ENCODE data around the gene S100A2.
"Not testable (repeated sequence)": the region's sequence is repeated elsewhere in the genome, so short reads cannot be mapped to it uniquely, and the experiment has no call there.

Gene S100A2

GRCh38 chr1:153588482-153588881 lies 22.8 kb upstream of the S100A2 start:
- DNase-seq (ENCODE audit: low read depth): no peak

GRCh38 chr1:153588033-153588432 lies 22.4 kb upstream of the S100A2 start:
- DNase-seq (ENCODE audit: low read depth): not testable (repeated sequence)

- no peak for DNase-seq (ENCODE audit: low read depth)
These were observed 21.7 kb upstream of the S100A2 start for GRCh38 chr1:153587314-153587713.

- DNase-seq (ENCODE audit: low read depth): no peak
These were observed 20.7 kb upstream of the S100A2 start for GRCh38 chr1:153586347-153586746.

- no peak for DNase-seq (ENCODE audit: low read depth)
These were observed 19.4 kb upstream of the S100A2 start for GRCh38 chr1:153585006-153585405.

GRCh38 chr1:153583976-153584375 lies 18.3 kb upstream of the S100A2 start:
- no peak for DNase-seq (ENCODE audit: low read depth)

- not testable (repeated sequence) for DNase-seq (ENCODE audit: low read depth)
These were observed 17.9 kb upstream of the S100A2 start for GRCh38 chr1:153583514-153583913.

GRCh38 chr1:153582836-153583235 lies 17.2 kb upstream of the S100A2 start:
- DNase-seq (ENCODE audit: low read depth): not testable (repeated sequence)

DNA sequence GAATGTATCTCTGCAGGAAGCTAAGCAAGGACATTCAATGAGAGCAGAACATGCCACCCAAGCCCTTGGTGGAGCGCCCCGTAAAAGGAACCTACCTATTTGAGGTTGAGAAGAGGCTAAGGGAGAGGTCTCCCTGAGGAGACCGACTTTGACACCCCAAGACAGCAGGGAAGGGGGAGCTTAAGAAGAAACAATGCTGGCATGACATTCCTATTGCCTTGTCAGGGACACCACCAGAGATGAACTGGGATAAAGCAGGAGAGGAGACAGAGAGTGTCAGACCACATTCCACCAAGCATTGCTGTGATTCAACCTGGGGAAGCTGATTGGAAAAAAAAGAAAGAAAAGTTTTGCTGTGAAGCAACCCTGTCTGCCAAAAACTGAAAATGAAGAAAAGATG lies 13.3 kb upstream of the S100A2 start:
- DNase-seq (ENCODE audit: low read depth): no peak

DNA sequence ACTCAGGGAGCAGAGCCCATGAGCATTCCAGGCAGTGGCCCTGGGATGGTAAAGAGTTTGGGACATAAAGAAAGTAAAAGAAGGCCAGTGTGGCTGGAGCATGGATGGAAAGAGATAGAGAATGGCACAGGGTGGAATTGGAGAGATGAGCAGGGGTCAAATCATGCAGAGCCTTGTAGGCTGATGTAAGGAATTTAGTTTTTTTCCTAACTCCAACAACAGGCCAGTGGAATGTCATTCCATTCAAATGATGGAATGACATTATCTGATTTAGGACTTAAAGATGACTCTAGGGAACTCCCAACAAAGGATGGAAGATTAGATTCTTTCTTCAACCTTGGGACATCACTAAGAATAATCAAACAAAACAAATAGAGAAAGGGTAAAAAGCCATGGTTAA lies 12.8 kb upstream of the S100A2 start:
- DNase-seq (ENCODE audit: low read depth): no peak

GRCh38 chr1:153577624-153578051 lies 12.0 kb upstream of the S100A2 start:
- no peak for DNase-seq (ENCODE audit: low read depth)

DNA sequence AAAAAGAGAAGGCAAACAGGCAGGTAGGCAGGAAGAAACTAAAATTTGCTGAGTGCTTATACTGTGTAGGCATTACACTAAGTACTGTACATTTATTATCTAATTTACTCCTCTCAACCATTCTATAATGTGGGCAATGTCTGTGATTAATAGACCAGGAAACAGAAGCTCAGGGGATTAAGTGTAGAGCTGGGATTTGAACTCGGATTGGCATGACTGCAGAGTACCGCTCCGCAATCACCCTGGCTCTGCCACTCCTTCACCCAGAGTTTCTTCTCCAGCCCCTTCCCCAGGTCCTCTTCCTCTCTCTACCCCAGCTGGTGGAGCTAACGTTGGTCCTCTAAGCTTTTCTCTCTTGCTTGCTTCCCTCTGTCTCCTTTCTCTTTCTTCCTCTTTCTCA lies 11.5 kb upstream of the S100A2 start:
- no peak for DNase-seq (ENCODE audit: low read depth)

DNA sequence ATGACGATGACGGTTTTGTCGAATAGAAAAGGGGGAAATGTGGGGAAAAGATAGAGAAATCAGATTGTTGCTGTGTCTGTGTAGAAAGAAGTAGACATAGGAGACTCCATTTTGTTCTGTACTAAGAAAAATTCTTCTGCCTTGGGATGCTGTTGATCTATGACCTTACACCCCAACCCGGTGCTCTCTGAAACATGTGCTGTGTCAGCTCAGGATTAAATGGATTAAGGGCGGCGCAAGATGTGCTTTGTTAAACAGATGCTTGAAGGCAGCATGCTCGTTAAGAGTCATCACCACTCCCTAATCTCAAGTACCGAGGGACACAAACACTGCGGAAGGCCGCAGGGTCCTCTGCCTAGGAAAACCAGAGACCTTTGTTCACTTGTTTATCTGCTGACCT lies 9.9 kb upstream of the S100A2 start:
- DNase-seq (ENCODE audit: low read depth): not testable (repeated sequence)

DNA sequence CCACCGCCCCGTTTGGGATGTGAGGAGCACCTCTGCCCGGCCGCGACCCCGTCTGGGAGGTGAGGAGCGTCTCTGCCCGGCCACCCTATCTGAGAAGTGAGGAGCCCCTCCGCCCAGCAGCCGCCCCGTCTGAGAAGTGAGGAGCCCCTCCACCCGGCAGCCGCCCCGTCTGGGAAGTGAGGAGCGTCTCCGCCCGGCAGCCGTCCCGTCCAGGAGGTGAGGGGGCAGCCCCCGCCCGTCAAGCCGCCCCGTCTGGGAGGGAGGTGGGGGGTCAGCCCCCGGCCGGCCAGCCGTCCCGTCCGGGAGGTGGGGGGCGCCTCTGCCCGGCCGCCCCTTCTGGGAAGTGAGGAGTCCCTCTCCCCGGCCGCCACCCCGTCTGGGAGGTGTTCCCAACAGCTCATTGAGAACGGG lies 9.4 kb upstream of the S100A2 start:
- DNase-seq (ENCODE audit: low read depth): not testable (repeated sequence)

- no peak for DNase-seq (ENCODE audit: low read depth)
These were observed 7.7 kb upstream of the S100A2 start for GRCh38 chr1:153573351-153573750.

- peak; percentile 43 for DNase-seq (ENCODE audit: low read depth)
These were observed 6.9 kb upstream of the S100A2 start for GRCh38 chr1:153572569-153573015.

DNA sequence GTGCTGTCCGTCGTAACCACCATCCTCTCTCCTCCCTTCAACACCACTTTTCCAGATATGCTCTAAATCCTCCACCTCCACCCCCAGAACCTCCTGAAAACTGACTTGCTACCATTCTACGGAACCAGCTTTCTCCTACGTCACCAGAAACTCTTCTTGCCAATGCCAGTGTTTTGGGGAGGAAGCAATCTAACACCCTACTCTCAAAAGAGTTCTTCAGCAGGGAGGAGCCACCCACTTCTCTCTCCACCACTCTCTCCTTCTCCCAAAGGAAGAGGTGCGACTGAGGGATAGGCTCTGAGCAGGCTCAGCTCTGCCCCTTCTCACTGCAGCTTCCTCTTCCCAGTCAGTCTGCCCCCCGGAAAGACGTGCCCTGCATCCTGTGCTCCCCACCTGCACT lies 6.1 kb upstream of the S100A2 start:
- no peak for DNase-seq (ENCODE audit: low read depth)

- no peak for DNase-seq (ENCODE audit: low read depth)
These were observed 5.2 kb upstream of the S100A2 start for GRCh38 chr1:153570874-153571273.

GRCh38 chr1:153569465-153569864 lies 3.8 kb upstream of the S100A2 start:
- no peak for DNase-seq (ENCODE audit: low read depth)

DNA sequence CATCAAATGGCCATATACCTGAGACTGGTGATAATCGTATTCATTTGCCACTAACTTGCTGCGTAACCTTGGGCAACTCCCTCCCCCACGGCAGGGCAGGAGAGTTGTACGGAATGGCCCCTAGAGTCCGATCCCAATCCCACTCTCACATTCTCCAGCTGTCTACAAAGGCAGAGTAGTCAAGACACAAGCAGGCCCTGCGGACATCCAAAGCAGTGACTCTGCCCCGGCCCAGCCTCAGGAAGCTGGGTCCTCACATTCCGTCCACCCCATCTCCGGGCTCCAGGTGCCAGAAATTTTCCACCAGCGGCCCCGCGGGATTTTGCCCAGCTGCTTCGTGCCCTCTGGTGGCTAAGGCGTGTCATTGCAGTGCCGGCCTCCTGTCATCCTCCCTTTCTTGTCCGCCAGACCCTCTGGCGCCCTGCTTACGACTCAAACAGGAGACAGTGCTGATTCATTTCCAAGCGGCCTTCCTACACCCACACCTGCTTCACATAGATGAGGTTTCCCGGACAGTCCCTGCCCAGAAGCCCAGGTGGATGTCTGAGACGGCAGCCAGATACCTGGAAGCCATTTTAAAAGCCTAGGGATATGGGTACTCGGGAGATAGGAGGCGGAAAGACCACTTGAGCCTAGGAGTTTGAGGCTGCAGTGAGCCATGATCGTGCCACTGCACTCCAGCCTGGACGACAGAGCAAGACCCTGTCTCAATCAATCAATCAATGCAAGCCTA lies 2.9 kb upstream of the S100A2 start:
- DNase-seq (ENCODE audit: low read depth): peak; percentile 80

DNA sequence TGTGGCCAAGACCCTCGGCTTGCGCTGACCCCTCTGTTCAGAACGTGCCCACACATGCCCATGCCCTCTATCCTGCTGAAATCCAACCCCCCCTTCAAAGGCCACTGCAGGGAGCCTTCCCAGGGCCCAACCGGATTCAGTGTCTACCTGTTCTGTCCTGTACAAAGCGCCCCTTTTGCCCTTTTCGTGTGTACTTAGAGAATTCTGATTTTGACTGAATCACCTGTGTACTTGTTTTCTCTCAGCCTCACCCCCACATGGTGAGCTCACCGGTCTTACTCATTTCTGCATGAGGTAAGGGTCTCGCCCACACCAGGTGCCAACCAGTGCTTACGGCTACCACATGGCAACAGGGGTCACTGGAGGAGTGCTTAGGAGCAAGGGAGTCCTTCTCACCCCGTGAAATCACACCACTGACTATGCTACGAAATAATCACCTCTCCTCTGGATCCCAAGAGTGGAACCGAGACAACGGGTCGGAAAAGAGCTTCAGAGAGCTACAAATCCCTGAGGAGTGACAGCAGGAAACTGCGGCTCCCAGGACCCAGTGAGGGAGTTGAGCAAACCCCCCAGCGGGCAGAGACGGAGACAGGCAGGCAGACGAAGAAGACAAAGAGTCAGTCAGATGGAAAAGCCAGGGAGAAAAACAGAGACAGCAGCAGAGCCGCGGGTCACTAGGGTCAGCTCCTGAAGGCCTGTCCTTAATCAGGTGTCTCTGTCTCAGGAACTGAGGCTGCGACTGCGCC lies 2.1 kb upstream of the S100A2 start:
- peak; percentile 17 for DNase-seq (ENCODE audit: low read depth)

DNA sequence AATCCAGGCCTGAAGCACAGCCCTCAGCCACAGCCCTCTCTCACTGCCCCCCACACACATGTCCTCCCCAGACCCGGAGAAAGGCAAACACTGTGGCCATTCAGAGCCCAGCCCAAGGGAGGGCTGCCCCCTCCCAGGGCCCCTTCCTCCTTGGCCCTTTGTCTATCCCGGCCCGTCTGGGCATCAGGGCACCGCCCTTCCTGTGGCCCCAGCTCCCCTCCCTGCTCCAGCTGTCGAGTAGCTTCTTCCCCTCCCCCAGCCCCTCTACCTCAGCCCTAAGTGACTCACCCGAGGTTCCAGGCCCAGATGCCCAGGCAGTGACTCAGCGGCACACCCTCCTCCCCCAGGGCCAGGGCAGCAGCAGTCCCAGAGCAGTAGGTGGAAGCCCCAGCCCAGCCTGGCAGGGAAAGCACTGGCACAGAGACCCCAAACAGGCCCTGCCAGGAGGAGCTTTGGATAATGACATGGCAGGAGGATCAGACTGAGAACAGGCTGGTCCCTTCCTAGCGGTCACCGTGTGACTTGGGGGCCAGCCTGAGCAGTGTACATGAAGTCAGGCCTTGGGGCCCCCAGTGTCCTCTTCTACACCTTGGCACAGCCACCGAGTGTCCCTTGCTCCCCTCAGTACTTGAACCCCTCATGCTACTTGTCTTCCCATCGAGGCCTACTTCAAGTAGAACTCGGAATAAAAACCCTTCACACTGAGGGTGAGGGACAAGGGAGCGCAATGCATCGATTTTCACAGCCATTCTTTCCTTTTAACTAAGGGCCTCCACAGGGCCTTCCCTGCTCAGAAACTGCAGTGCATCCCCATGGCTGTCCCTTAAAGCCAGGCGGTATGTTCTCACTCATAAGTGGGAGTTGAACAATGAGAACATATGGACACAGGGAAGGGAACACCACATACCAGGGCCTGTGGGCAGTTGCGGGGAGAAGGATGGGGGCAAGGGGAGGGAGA lies 1.0 kb upstream of the S100A2 start:
- peak; percentile 83 for DNase-seq (ENCODE audit: low read depth)
